ENCODE data around the gene LGALS14. TPM values are rescaled to one million over a fixed set of nuclear protein-coding genes. Genes with fewer than 3 reads are reported as not detected.

The LGALS14 gene
- total and polyA plus RNA-seq, 10 of the 15 experiments (the other 5 are each of a cell fraction or from before 2014, with no cell fraction given): 5.1 to 34.6 (median 7.3) TPM

GRCh38 chr19:39684267-39684666 is 20.0 kb upstream of the LGALS14 start:
- Histone ChIP-seq H3K4me2 (ENCODE audit: control insufficient read depth, insufficient read depth) (no peak overlapping the region), H3K9ac (ENCODE audit: control insufficient read depth, insufficient read depth, low read length) (no peak overlapping the region), H3K27ac (ENCODE audit: control insufficient read depth, insufficient read depth) (no peak overlapping the region), H4K20me1 (ENCODE audit: control insufficient read depth, insufficient read depth) (no peaks in the 10 kb centered on the region), H3K4me1 (ENCODE audit: control insufficient read depth, insufficient read depth, low read length) (peaks cover 33% of the 10 kb centered on the region), H2AFZ (ENCODE audit: control insufficient read depth, low read depth, low read length) (no peak overlapping the region), H3K79me2 (ENCODE audit: control insufficient read depth, insufficient read depth, low read length) (peaks cover 23% of the 10 kb centered on the region), H3K27me3 (replicated peaks in 1 of 2; ENCODE audit: control insufficient read depth in 2 of 2, insufficient read depth in 2 of 2, low read length in 1 of 2) (no peaks in the 10 kb centered on the region), H3K36me3 (ENCODE audit: control insufficient read depth in 2 of 2, insufficient read depth in 2 of 2, low read length in 1 of 2) (peaks cover 0 to 26% of the 10 kb centered on the region in 2 experiments; a peak in 2 of 4 replicates), H3K4me3 (no peak overlapping the region), H3K9me3 (replicated peaks; ENCODE audit: control insufficient read depth, insufficient read depth, low read length) (peaks cover 4% of the 10 kb centered on the region; the same call in 2 of the 3 replicates)
- ChIA-PET CTCF (no interaction called here), SMC1A (ENCODE audit: uncharacterized antibody, unreplicated experiment) (interaction anchor here (0.6 kb wide), 1 partner anchor 83 kb away, joined by 3 read pairs; no protein-coding TSS in a partner anchor), POLR2A (no interaction called here), RAD21 (ENCODE audit: unreplicated experiment) (no interaction called here)
- in situ Hi-C loops (cut with MboI): loop anchor here (5.0 kb wide), 1 partner anchor 153 kb away; no protein-coding TSS in a partner anchor
- BruUV-seq (replicated peaks): no TSS peak
- FAIRE-seq: no peak
- intact Hi-C loops (cut with micrococcal nuclease; ENCODE audit: unreplicated experiment): no loop called here
- no peak for TF ChIP-seq NFXL1 (IDR thresholded peaks at IDR 0.05; ENCODE audit: borderline replicate concordance)
- no peak for TF ChIP-seq CBX5 (IDR thresholded peaks at IDR 0.05; ENCODE audit: low read depth)
- TF ChIP-seq IRF4 (IDR thresholded peaks at IDR 0.05; ENCODE audit: low read depth, low read length): no peak
- TF ChIP-seq NKRF (conservative IDR thresholded peaks at IDR 0.05): no peak
- TF ChIP-seq KDM1A (IDR thresholded peaks at IDR 0.05; ENCODE audit: borderline replicate concordance): no peak
- TF ChIP-seq RB1 (IDR thresholded peaks at IDR 0.05; ENCODE audit: borderline replicate concordance): no peak
- no peak for TF ChIP-seq ZBTB11 (CRISPR knock-in tag; IDR thresholded peaks at IDR 0.05)
- TF ChIP-seq ZNF384 (IDR thresholded peaks at IDR 0.05; ENCODE audit: borderline replicate concordance, low read depth, low read length): no peak
- no peak for TF ChIP-seq FOS (IDR thresholded peaks at IDR 0.05; ENCODE audit: borderline replicate concordance, extremely low read depth, insufficient read length)
- no peak for TF ChIP-seq IRF3 (IDR thresholded peaks at IDR 0.05)
- TF ChIP-seq MYC (IDR thresholded peaks at IDR 0.05; ENCODE audit: insufficient read depth, insufficient read length, insufficient replicate concordance, low read length, severe bottlenecking): no peak
- no peak for TF ChIP-seq TARDBP (IDR thresholded peaks at IDR 0.05; ENCODE audit: borderline replicate concordance)
- TF ChIP-seq SPI1 (IDR thresholded peaks at IDR 0.05; ENCODE audit: borderline replicate concordance, insufficient read depth, low read depth, low read length): no peak
- no peak for TF ChIP-seq TCF12 (IDR thresholded peaks at IDR 0.05; ENCODE audit: low read depth, low read length)
- TF ChIP-seq PML (IDR thresholded peaks at IDR 0.05; ENCODE audit: low read length): no peak
- no peak for ATAC-seq
- WGBS (ENCODE audit: insufficient coverage, insufficient replicate concordance, low lambda C conversion rate, missing lambda C conversion rate): 84% methylated on average over 5 of the region's 5 CpGs
- no peak for DNase-seq (ENCODE audit: low read depth, low spot score)

Data from GM12878 (cell line).